ENCODE results near the gene TPD52L1.

The TPD52L1 gene

DNA sequence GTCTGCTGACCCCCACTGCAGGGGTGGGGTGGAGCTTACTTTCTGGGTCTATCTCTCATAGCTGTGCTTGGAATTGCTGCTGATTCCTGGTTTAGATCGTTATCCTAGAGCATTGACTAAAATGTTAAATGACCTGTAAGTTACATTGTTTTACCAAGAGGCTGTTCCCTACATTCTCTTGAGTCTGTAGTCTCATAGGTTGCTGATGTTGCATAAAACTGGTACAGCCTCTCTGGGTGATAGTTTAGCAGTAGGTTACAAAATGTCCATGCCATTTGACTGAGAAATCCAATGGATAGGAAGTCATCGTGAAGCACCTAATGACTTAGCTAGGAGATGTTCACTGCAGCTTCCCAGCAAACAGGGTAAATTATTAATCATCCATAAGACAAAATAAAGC is 62.4 kb downstream of the TPD52L1 start:
- no peak overlapping the region for H3K4me3 ChIP-seq (ENCODE audit: control insufficient read depth, low read depth, low read length)
- no peak for DNase-seq (ENCODE audit: low read depth)
- no peak for TF ChIP-seq CTCF (conservative IDR thresholded peaks at IDR 0.05; ENCODE audit: control insufficient read depth, insufficient read depth, low read depth, low read length)

DNA sequence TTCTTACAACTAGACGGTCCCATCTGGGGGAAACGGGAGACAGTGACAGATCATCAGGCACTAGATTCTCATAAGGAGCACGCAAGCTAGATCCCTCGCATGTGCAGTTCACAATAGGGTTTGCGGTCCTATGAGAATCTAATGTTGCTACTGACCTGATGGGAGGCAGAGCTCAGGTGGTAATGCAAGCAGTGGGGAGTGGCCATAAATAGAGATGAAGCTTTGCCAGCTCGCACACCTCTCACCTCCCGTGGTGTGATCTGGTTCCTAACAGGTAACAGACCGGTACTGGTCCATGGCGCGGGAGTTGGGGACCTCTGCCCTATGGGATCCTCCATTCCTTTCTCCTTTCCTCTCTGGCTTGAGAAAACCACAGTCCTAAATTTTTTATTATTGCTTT is 63.8 kb downstream of the TPD52L1 start:
- DNase-seq (ENCODE audit: low read depth): no peak
- H3K4me3 ChIP-seq (ENCODE audit: control insufficient read depth, low read depth, low read length): no peak overlapping the region
- no peak for TF ChIP-seq CTCF (conservative IDR thresholded peaks at IDR 0.05; ENCODE audit: control insufficient read depth, insufficient read depth, low read depth, low read length)

GRCh38 chr6:125217992-125218391 is 64.4 kb downstream of the TPD52L1 start:
- no peak for TF ChIP-seq CTCF (conservative IDR thresholded peaks at IDR 0.05; ENCODE audit: control insufficient read depth, insufficient read depth, low read depth, low read length)
- DNase-seq (ENCODE audit: low read depth): no peak
- H3K4me3 ChIP-seq (ENCODE audit: control insufficient read depth, low read depth, low read length): no peak overlapping the region

DNA sequence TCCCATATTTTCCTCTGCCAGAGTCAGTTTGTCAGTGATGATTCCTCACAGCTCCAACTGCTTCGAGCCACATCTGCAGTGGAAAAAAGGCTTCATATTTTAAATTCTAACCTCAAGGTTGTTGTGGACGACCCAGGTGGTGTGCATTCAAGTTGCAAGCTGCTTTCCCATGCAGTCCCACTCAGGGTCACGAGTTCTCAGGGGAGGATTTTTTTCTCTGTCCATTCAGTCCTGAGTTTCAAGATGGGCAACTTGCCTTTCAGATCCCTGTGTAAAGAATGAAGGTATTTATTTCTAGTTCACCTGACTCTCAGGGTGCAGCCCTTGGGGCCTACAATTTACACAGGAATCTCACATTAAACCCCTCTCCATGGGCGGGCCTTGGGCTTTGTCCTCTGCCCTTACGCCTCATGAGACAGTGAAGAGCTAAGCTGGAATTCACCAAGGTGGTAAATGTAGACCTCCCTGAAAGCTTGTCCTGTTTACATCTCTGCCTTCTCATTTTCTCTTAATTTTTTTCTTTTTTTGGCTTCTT is 65.9 kb downstream of the TPD52L1 start:
- H3K4me3 ChIP-seq (ENCODE audit: control insufficient read depth, low read depth, low read length): no peak overlapping the region
- no peak for TF ChIP-seq CTCF (conservative IDR thresholded peaks at IDR 0.05; ENCODE audit: control insufficient read depth, insufficient read depth, low read depth, low read length)
- DNase-seq (ENCODE audit: low read depth): no peak

DNA sequence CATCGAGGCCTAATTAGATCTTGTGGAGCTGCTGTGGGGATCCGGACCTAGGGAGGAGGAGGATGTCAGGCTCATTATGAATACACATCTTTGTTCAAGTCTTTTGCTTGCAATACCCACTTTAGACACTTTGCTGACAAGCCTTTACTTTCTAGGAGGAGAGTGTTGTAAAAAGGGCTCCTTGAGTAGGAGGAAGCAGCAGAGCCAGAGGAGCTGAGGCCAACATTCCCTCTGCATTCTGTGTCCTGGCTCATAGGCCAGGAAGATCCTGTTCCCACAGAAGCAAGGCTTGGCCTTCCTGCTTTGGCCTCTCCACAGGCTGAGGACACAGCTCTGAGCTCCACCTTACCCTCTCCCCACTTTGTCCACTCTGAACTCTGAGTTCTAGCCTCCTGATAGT is 67.1 kb downstream of the TPD52L1 start:
- no peak overlapping the region for H3K4me3 ChIP-seq (ENCODE audit: control insufficient read depth, low read depth, low read length)
- peak; percentile 49 for DNase-seq (ENCODE audit: low read depth)
- no peak for TF ChIP-seq CTCF (conservative IDR thresholded peaks at IDR 0.05; ENCODE audit: control insufficient read depth, insufficient read depth, low read depth, low read length)

GRCh38 chr6:125222531-125223455 is 69.2 kb downstream of the TPD52L1 start:
- no peak overlapping the region for H3K4me3 ChIP-seq (ENCODE audit: control insufficient read depth, low read depth, low read length)
- no peak for TF ChIP-seq CTCF (conservative IDR thresholded peaks at IDR 0.05; ENCODE audit: control insufficient read depth, insufficient read depth, low read depth, low read length)
- DNase-seq (ENCODE audit: low read depth): no peak

Measured in fibroblast of mammary gland (primary cell).